ENCODE results near the gene SLC22A7.
"Not testable (repeated sequence)": the region's sequence is repeated elsewhere in the genome, so short reads cannot be mapped to it uniquely, and the experiment has no call there.

Gene SLC22A7

DNA sequence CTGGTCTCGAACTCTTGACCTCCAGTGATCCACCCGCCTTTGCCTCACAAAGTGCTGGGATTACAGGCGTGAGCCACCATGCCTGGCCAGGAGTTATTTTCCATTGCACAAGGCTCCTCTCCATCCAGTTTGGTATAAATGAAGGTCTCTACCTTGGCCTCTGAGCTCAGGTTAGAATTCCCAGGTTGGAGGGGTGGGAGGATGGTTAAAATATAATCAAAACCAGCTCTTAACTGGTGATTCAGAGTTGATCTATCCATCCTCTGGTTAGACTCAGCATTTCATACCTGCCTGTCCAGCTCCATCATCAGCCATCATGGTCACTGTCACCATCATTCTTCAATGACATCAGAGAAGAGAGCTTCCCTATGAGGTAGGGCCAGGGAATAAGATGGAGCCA is 2.6 kb upstream of the SLC22A7 start:
- Mint-ChIP-seq H3K4me1 (peaks cover 4% of the 10 kb centered on the region), H3K4me3 (no peak overlapping the region), H3K36me3 (no peaks in the 10 kb centered on the region), H3K27me3 (peaks cover 9% of the 10 kb centered on the region), H3K9me3 (no peaks in the 10 kb centered on the region), H3K27ac (no peak overlapping the region)
- ATAC-seq (ENCODE audit: low read depth) (no peak), DNase-seq (ENCODE audit: low spot score in 2 of 2) (no peak)

DNA sequence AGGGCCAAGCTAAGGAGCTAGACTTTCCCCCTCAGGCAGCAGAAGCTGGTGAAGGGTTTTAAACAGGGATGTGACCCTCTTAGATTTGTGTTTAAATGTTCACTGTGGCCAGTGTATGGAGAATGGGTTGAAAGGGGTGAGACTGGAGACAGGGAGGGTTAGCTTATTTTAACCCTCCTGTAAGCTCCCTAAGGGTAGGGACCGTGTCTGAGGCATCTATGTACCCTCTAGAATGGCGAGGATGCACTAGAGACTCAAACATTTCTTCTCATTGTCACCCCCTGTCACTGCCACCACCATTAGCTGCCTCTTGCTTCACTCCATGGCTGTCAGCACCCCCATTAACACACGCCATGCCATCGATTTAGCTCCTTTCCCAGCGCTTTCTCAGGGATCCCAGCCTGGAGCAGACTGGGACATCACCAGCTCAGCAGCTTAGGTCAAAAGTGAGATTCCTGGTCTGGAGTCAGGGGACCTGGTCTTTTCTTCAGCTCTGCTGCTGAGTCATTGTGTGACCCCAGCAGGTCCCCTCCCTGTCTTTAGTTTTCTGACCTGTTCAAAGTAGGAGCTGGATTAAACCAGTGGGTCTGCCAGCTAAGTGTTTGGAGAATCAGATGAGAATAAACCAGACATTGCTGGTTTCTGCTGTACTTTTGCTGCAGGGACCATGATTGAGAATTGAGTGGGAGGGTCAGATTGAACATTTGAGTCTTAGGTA is 1.1 kb upstream of the SLC22A7 start:
- H3K27ac Mint-ChIP-seq, result no peak overlapping the region
- peaks cover 4% of the 10 kb centered on the region for H3K4me1 Mint-ChIP-seq
- peaks cover 10% of the 10 kb centered on the region for H3K27me3 Mint-ChIP-seq
- DNase-seq (ENCODE audit: low spot score in 2 of 2) (no peak), ATAC-seq (ENCODE audit: low read depth) (no peak)
- H3K9me3 Mint-ChIP-seq, result no peaks in the 10 kb centered on the region
- no peak overlapping the region for H3K4me3 Mint-ChIP-seq
- no peaks in the 10 kb centered on the region for H3K36me3 Mint-ChIP-seq

DNA sequence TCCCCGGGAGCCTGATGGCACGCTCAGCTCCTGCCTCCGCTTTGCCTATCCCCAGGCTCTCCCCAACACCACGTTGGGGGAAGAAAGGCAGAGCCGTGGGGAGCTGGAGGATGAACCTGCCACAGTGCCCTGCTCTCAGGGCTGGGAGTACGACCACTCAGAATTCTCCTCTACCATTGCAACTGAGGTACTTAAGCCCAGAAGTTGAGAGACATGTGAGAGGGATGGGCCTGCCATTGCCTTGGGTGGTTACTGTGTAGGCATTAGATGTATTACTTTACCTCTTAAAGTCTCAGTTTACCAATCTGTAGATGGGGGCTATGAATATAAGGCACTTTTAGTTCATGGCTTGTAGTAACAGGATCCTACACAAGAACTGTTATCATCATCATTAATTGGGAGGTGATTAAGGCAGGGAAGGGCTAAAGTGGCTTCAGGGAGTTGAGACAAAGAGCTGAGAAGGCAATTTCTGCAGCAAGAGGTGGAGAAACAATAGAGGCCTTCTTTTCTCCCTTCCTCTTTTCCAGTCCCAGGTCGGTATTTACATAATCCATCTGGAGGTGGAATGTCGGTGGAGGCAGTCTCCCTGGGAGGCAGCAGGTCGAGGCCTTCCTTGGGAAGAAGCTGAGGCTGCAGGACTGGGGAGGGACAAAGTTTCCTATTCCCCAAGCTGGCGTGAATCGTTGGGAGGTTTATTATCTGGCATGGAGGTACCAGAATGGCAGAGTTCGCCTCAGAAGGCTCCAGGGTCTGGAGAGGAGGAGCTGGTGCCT is 691 bp downstream of the SLC22A7 start:
- no peak for ATAC-seq (ENCODE audit: low read depth)

DNA sequence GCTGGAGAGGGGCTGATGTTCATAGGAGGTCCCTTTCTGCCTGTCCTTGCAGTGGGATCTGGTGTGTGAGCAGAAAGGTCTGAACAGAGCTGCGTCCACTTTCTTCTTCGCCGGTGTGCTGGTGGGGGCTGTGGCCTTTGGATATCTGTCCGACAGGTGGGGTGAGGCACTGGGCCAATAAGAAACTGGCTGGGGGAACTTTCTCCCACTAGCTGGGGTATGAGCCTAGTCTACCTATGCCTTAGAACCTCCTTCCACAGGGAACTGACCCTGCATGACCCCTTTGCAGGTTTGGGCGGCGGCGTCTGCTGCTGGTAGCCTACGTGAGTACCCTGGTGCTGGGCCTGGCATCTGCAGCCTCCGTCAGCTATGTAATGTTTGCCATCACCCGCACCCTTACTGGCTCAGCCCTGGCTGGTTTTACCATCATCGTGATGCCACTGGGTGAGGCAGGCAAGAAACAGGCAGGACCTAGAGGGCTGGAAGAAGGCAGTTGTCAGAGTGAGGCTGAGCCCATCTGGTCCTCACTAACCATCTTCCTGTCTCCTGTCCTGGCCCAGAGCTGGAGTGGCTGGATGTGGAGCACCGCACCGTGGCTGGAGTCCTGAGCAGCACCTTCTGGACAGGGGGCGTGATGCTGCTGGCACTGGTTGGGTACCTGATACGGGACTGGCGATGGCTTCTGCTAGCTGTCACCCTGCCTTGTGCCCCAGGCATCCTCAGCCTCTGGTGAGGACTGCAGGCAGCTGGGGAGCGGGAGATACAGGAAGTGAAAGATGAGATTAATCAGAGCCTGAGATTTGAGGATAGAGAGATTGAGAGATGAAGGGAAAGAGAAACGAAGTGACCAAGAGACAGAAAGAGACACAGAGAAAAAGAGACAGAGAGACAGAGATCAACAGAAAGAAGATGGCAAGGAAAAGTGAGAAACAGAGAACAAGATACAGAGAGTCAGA is 1.6 kb downstream of the SLC22A7 start:
- no peak for DNase-seq (ENCODE audit: low spot score in 2 of 2)
- H3K4me1 Mint-ChIP-seq, result peaks cover 4% of the 10 kb centered on the region
- H3K36me3 Mint-ChIP-seq, result no peaks in the 10 kb centered on the region
- no peaks in the 10 kb centered on the region for H3K9me3 Mint-ChIP-seq
- no peak overlapping the region for H3K4me3 Mint-ChIP-seq
- peak; percentile 34 for ATAC-seq (ENCODE audit: low read depth)
- H3K27ac Mint-ChIP-seq, result no peak overlapping the region
- H3K27me3 Mint-ChIP-seq, result peaks cover 8% of the 10 kb centered on the region

More for the DNA sequence above, 691 bp downstream of the SLC22A7 start:
- no peak overlapping the region for H3K27ac Mint-ChIP-seq
- H3K9me3 Mint-ChIP-seq, result no peaks in the 10 kb centered on the region
- H3K27me3 Mint-ChIP-seq, result peaks cover 8% of the 10 kb centered on the region
- H3K4me3 Mint-ChIP-seq, result no peak overlapping the region
- H3K4me1 Mint-ChIP-seq, result peaks cover 4% of the 10 kb centered on the region
- DNase-seq (ENCODE audit: low spot score in 2 of 2), result no peak
- H3K36me3 Mint-ChIP-seq, result no peaks in the 10 kb centered on the region

DNA sequence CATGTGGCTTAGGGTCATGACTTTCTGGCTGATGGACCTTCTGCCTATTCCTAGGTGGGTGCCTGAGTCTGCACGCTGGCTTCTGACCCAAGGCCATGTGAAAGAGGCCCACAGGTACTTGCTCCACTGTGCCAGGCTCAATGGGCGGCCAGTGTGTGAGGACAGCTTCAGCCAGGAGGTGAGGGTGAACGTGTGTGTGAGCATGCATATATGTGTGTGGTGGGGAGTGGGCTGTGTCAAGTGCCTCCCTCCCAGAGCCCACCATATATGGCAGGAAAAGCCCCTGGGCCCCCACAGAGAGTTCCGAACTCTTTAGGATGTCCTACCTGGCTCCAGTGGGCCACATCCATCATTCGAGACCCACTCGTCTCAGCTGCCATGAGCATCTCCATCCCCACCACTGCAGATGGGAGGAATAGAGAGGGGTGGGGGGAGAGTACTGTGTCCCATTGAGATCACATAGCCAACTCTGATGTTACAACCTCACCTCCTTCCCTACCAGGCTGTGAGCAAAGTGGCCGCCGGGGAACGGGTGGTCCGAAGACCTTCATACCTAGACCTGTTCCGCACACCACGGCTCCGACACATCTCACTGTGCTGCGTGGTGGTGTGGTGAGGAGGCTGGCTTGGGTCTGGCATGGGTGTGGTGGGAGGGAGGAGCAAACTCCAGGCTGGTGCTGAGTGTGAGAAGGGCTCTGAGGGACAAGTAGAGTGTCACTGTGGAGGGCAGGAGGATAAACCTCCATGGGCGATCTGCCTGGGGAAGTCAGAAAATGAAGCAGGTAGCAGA is 3.2 kb downstream of the SLC22A7 start:
- Mint-ChIP-seq H3K4me3 (no peak overlapping the region), H3K9me3 (no peaks in the 10 kb centered on the region), H3K27ac (no peak overlapping the region), H3K4me1 (peaks cover 4% of the 10 kb centered on the region), H3K27me3 (peaks cover 8% of the 10 kb centered on the region), H3K36me3 (no peaks in the 10 kb centered on the region)
- DNase-seq (ENCODE audit: low spot score in 2 of 2), result no peak
- no peak for ATAC-seq (ENCODE audit: low read depth)

DNA sequence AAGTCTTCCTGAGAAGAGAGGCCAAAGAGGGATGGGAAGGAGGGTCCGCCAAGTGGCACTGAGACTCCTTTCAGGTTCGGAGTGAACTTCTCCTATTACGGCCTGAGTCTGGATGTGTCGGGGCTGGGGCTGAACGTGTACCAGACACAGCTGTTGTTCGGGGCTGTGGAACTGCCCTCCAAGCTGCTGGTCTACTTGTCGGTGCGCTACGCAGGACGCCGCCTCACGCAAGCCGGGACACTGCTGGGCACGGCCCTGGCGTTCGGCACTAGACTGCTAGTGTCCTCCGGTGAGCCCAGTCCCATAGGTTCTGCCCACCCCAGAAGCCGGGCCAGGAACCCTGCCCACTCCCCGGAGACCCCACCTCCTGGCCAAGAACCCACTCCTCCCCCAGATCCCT is 4.1 kb downstream of the SLC22A7 start:
- H3K4me3 Mint-ChIP-seq, result no peak overlapping the region
- no peaks in the 10 kb centered on the region for H3K9me3 Mint-ChIP-seq
- no peak for ATAC-seq (ENCODE audit: low read depth)
- H3K36me3 Mint-ChIP-seq, result no peaks in the 10 kb centered on the region
- no peak for DNase-seq (ENCODE audit: low spot score in 2 of 2)
- peaks cover 6% of the 10 kb centered on the region for H3K27me3 Mint-ChIP-seq
- H3K27ac Mint-ChIP-seq, result no peak overlapping the region
- peaks cover 4% of the 10 kb centered on the region for H3K4me1 Mint-ChIP-seq

DNA sequence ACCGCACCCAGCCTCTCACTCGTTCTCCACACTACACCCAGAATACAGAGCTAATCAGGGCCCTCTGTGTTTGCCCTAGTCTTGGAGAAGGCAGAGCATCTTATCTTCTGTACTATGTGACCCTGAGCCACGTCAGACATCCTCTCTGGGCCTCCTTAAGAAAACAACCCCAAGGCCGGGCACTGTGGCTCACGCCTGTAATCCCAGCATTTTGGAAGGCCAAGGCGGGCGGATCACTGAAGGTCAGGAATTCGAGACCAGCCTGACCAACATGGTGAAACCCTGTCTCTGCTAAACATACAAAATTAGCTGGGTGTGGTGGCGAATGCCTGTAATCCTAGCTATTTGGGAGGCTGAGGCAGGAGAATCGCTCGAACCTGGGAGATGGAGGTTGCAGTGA is 4.9 kb downstream of the SLC22A7 start:
- H3K27ac Mint-ChIP-seq; H3K4me3 Mint-ChIP-seq; DNase-seq (ENCODE audit: low spot score in 2 of 2); H3K9me3 Mint-ChIP-seq; H3K27me3 Mint-ChIP-seq; H3K4me1 Mint-ChIP-seq; ATAC-seq (ENCODE audit: low read depth); H3K36me3 Mint-ChIP-seq: not testable (repeated sequence)

DNA sequence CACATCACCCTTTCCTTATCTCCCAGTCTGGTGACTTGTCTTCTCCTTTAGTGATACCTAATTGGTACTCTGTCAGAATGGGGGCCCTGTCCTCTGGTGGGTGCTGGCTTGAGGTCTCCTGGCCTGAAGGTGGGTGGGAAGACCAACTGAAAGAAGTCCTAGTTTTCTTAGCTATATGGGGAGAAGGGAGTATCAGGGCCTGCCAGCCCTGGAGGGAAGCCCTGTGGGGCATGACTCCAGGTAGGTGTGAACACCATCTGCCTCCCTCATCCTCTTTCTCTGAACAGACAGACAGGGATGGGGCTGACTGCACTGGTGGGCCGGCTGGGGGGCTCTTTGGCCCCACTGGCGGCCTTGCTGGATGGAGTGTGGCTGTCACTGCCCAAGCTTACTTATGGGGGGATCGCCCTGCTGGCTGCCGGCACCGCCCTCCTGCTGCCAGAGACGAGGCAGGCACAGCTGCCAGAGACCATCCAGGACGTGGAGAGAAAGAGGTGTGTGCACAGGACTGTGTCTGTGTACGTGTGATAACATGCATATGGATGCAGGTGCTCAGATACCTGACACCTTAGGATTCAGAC is 5.8 kb downstream of the SLC22A7 start:
- Mint-ChIP-seq H3K36me3 (no peaks in the 10 kb centered on the region), H3K27ac (no peak overlapping the region), H3K27me3 (peaks cover 4% of the 10 kb centered on the region), H3K4me1 (peaks cover 10% of the 10 kb centered on the region), H3K9me3 (no peaks in the 10 kb centered on the region), H3K4me3 (no peak overlapping the region)
- ATAC-seq (ENCODE audit: low read depth) (no peak), DNase-seq (ENCODE audit: low spot score in 2 of 2) (no peak)

DNA sequence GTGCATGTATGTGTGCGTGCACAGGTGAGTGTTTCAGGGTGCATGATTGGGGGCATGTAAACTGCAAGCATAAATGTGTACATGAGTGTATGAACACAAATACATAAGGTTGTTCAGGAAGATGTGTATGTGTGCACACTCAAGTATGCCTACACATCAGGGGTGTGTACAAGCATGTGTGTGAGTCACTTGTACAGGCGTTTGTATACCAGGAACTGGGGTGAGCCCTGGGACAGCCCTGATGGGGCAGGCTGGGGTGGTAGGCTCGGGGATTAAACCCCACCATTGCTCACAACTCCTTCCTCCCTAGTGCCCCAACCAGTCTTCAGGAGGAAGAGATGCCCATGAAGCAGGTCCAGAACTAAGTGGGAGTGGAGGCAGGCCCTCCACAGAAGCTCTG is 6.3 kb downstream of the SLC22A7 start:
- ATAC-seq (ENCODE audit: low read depth), result no peak
- Mint-ChIP-seq H3K27me3 (peaks cover 4% of the 10 kb centered on the region), H3K36me3 (no peaks in the 10 kb centered on the region), H3K27ac (no peak overlapping the region), H3K9me3 (no peaks in the 10 kb centered on the region), H3K4me1 (peaks cover 11% of the 10 kb centered on the region), H3K4me3 (no peak overlapping the region)
- DNase-seq (ENCODE audit: low spot score in 2 of 2), result no peak

DNA sequence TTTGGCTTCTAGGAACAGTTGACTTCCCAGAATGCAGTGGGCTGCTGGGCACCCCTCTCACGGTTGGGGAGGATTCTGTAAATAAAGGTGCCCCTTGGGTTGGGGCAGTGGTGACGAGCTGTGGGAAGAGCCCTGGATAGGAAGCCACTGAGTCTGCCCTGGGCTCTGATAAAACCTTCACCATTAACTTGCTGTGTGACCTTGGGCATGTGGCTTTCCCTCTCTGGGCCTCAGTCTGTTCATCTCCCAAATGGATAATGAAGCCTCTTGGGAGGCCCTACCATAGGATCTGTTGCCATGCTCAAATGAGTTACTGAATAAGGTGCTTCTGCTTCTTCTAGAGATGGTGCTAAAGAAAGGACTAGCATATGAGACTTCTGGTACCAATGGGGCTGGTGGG is 6.8 kb downstream of the SLC22A7 start:
- Mint-ChIP-seq H3K36me3 (no peaks in the 10 kb centered on the region), H3K27me3 (peaks cover 4% of the 10 kb centered on the region), H3K4me3 (no peak overlapping the region), H3K4me1 (peaks cover 10% of the 10 kb centered on the region), H3K27ac (no peak overlapping the region), H3K9me3 (no peaks in the 10 kb centered on the region)
- DNase-seq (ENCODE audit: low spot score in 2 of 2), result no peak
- ATAC-seq (ENCODE audit: low read depth), result no peak

DNA sequence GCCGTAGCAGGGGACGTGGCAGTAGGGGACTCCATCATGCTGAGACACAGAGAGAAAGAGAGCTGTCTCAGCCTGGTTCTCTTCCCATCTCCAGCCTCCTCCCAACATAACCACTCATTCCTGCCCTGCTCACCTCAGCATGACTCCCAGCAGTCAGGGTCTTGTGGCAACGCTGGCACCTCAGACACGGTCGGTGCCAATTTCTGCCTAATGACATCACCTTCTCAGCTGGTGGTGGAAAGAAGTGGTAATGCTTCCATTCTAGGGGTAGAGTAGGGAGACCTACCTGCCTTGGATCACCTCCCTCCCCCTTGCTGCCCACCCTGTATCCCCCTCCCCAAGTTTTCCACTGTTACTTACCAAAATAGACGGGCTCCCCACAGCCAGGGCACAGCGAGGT is 8.0 kb downstream of the SLC22A7 start:
- DNase-seq (ENCODE audit: low spot score in 2 of 2) (no peak), ATAC-seq (ENCODE audit: low read depth) (no peak)
- H3K36me3 Mint-ChIP-seq, result no peaks in the 10 kb centered on the region
- peaks cover 12% of the 10 kb centered on the region for H3K4me1 Mint-ChIP-seq
- peaks cover 1% of the 10 kb centered on the region for H3K27me3 Mint-ChIP-seq
- H3K4me3 Mint-ChIP-seq, result no peak overlapping the region
- H3K9me3 Mint-ChIP-seq, result no peaks in the 10 kb centered on the region
- H3K27ac Mint-ChIP-seq, result no peak overlapping the region

DNA sequence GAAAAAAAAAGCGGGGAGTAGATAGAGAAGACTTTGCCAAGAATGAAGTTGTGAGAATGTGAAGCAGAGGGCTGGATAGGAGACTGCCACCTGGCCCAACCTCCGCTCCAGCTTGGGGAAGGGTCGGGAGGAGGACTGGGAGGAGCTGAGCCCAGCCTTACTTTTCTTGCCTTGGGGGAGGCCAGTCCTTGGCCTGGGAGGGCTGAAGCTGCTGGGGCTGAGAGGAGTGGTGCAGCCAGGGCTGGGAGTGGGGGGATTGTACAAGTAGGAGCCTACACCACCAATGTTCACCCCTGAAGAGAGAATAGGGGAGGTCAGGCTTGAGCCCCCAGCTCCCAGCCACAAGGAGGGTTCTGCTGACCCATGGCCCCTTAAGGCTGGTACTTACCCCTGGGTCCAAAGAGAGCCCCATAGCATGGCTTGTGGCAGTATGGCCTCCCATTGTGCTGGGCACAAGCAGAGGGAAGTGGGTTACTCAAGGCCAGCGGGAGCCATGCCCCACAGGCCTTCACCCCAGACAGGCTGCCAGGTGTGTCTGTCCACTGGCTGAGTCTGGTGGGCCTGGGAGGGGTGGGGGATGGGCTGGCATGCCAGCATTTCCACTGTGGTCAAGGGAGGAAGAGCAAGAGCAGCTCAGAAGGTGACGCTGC is 9.5 kb downstream of the SLC22A7 start:
- H3K4me1 Mint-ChIP-seq, result peaks cover 15% of the 10 kb centered on the region
- no peaks in the 10 kb centered on the region for H3K27me3 Mint-ChIP-seq
- no peak for ATAC-seq (ENCODE audit: low read depth)
- H3K36me3 Mint-ChIP-seq, result no peaks in the 10 kb centered on the region
- H3K27ac Mint-ChIP-seq, result no peak overlapping the region
- H3K9me3 Mint-ChIP-seq, result no peaks in the 10 kb centered on the region
- peak overlapping the region; percentile 84 for H3K4me3 Mint-ChIP-seq
- DNase-seq (ENCODE audit: low spot score in 2 of 2), result no peak
